GM12865 (cell line): ENCODE data around the gene MYOM3.

Experiments
- DNase-seq: peaks from one replicate; pipeline ENCODE4 v3.0.0; 2010; ENCODE audit warnings: low read depth
- H3K4me3 ChIP-seq: 2 replicates; pipeline ENCODE4 v1.5.1; 2011; ENCODE audit warnings: mild to moderate bottlenecking, low read depth, low read length, control low read depth
- CTCF ChIP-seq: IDR thresholded peaks from 2 replicates; pipeline ENCODE4 v1.5.1; 2011; ENCODE audit warnings: low read length, control low read depth, low read depth, inconsistent platforms; ENCODE audit not compliant: insufficient read depth; ENCODE audit errors: missing control alignments

MYOM3 gene

GRCh38 chr1:24127134-24127800 is 15.3 kb upstream of the MYOM3 start:
- no peak for TF ChIP-seq CTCF
- DNase-seq: no peak
- H3K4me3 ChIP-seq: no peak overlapping the region

GRCh38 chr1:24126672-24127023 is 14.7 kb upstream of the MYOM3 start:
- no peak for TF ChIP-seq CTCF
- peak; percentile 9 for DNase-seq
- H3K4me3 ChIP-seq: no peak overlapping the region

DNA sequence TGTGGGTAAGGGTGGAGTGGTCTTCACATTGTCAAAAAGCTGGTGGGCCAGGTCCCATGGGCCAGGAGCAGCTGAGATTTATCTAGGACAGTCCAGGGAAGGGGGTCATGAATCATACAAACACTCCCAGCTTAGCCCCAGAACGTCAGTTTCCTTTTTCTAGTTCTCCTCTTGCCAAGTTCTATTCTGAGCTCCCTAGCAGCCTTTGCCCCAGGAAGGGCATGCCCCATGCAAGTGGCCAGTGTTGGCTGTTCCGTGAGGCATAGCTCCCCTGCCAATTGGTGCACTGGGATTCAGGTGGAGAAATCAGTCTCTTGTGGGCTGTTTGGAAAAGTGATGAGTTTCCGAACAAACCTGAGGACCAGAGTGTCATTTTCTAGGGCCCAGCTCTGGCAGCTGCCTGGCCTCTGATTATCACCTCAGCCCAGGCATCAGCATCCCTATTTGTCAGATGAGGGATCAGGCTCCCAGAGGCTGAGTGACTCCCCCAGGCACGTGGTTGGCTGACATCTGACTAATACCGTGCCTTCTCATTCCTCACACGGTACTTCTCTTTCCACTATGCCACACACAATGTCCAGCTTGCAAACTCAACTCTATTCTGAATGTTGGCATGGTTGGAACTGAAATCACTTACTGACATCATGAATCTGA is 14.2 kb upstream of the MYOM3 start:
- TF ChIP-seq CTCF: no peak
- no peak overlapping the region for H3K4me3 ChIP-seq
- peak; percentile 37 for DNase-seq

DNA sequence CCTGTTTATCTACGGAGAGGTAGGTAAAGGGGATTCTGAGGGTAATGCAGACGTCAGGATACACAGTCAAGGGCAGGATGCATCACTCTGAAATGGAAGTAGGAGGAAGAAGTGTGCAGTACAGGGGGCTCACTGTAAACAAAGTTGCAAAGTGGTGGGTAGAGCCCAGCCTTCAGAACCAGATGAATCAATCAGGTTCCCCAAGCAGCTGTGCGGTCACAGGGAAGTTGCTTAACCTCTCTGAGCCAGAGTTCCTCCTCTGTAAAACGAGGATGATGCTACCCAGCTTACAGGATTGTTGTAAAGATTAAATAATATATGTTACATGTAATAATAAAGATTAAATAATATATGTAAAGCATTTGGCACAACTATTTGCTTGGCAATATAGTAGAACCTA is 13.5 kb upstream of the MYOM3 start:
- no peak for TF ChIP-seq CTCF
- no peak for DNase-seq
- H3K4me3 ChIP-seq: no peak overlapping the region

DNA sequence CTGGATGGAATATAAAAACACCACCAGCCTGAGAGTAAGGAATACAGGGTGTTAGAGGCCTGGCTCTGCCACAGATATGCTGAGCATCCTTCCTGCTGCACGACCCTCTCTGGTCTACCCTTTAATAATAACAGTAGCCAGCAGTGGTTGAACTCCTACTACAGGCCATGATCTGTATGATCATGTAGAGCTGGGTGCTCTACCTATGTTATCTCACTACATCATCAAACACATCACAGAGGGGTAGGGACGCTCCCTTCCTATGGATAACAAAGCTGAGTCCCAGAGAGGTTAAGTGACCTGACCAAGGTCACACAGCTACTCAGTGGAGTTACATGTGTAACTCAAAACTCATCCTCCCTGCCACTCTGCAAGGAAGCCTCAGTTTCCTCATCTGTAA is 13.0 kb upstream of the MYOM3 start:
- no peak for DNase-seq
- no peak overlapping the region for H3K4me3 ChIP-seq
- no peak for TF ChIP-seq CTCF

GRCh38 chr1:24123611-24124010 is 11.7 kb upstream of the MYOM3 start:
- DNase-seq: no peak
- no peak overlapping the region for H3K4me3 ChIP-seq
- TF ChIP-seq CTCF: no peak

- TF ChIP-seq CTCF: no peak
- H3K4me3 ChIP-seq: no peak overlapping the region
- no peak for DNase-seq
Measured at GRCh38 chr1:24122776-24123175, 10.8 kb upstream of the MYOM3 start.
